Measurements from ENCODE around the gene NIPBL.
"Not testable (repeated sequence)": the region's sequence is repeated elsewhere in the genome, so short reads cannot be mapped to it uniquely, and the experiment has no call there.

Gene NIPBL

GRCh38 chr5:36878392-36879082 lies 2.0 kb downstream of the NIPBL start:
- no peak for DNase-seq

GRCh38 chr5:36879274-36880033 lies 2.9 kb downstream of the NIPBL start:
- DNase-seq: no peak

- DNase-seq: no peak
Observed at GRCh38 chr5:36880761-36881160, 4.2 kb downstream of the NIPBL start.

GRCh38 chr5:36881304-36881703 lies 4.7 kb downstream of the NIPBL start:
- no peak for DNase-seq

- DNase-seq: no peak
Observed at GRCh38 chr5:36881807-36882206, 5.2 kb downstream of the NIPBL start.

- no peak for DNase-seq
Observed at GRCh38 chr5:36882250-36882649, 5.7 kb downstream of the NIPBL start.

- no peak for DNase-seq
Observed at GRCh38 chr5:36883894-36884462, 7.4 kb downstream of the NIPBL start.

GRCh38 chr5:36885149-36885548 lies 8.6 kb downstream of the NIPBL start:
- no peak for DNase-seq

- no peak for DNase-seq
Observed at GRCh38 chr5:36885566-36886485, 9.3 kb downstream of the NIPBL start.

GRCh38 chr5:36886791-36887190 lies 10.2 kb downstream of the NIPBL start:
- DNase-seq: no peak

- no peak for DNase-seq
Observed at GRCh38 chr5:36887532-36887931, 11.0 kb downstream of the NIPBL start.

- no peak for DNase-seq
Observed at GRCh38 chr5:36888303-36888702, 11.7 kb downstream of the NIPBL start.

- no peak for DNase-seq
Observed at GRCh38 chr5:36889264-36889663, 12.7 kb downstream of the NIPBL start.

- DNase-seq: no peak
Observed at GRCh38 chr5:36891266-36891665, 14.7 kb downstream of the NIPBL start.

- not testable (repeated sequence) for DNase-seq
Observed at GRCh38 chr5:36892085-36892830, 15.7 kb downstream of the NIPBL start.

GRCh38 chr5:36894954-36895353 lies 18.4 kb downstream of the NIPBL start:
- DNase-seq: no peak

GRCh38 chr5:36896476-36896875 lies 19.9 kb downstream of the NIPBL start:
- no peak for DNase-seq

- DNase-seq: no peak
Observed at GRCh38 chr5:36897616-36898015, 21.0 kb downstream of the NIPBL start.

- no peak for DNase-seq
Observed at GRCh38 chr5:36899860-36900259, 23.3 kb downstream of the NIPBL start.

GRCh38 chr5:36900283-36900682 lies 23.7 kb downstream of the NIPBL start:
- DNase-seq: no peak

GRCh38 chr5:36901077-36901476 lies 24.5 kb downstream of the NIPBL start:
- DNase-seq: not testable (repeated sequence)

- no peak for DNase-seq
Observed at GRCh38 chr5:36901856-36902255, 25.3 kb downstream of the NIPBL start.

Data from NCI-H1694 (cell line).